ENCODE results near the gene RAD51B. TPM values are rescaled to one million over a fixed set of nuclear protein-coding genes. Genes with fewer than 3 reads are reported as not detected.

The RAD51B gene
- total and polyA plus RNA-seq, 9 of the 15 experiments (the other 6 are each of a cell fraction or from before 2014, with no cell fraction given) = 8.5 to 17.3 (median 11.3) TPM

DNA sequence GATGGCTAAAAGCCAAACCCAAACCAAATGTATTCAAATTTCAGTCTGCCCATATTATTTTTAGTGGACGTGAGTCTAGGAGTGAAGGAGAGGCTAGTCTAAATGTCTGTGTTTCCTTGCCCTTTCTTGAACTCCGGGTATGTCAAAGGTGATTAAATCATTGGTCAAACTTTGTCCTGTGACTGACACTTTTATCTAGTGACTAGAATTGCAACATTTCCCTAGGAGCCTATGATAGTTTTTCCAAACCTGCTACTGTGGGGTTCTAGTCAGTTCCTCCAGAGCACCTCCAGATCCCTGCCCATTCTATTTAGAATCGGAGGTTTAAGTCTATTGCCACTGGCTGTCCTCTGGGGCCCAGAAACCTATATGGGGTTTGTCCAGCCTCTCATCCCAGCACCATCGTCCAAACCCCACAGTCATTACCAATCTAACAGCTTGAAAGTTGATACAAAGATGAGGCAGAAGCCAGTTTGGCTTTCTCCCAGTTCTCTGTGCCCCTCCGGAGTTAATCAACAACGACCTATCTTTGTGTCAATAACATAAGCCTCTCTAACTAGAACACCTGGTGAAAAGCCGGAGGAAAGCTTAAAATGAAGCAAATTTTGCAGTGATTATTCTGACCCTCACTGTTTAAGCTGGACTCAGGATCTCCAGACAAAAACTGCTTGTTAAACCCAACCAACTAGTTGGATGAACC lies 666.6 kb downstream of the RAD51B start (continued):
- TF ChIP-seq, protein P1, sequence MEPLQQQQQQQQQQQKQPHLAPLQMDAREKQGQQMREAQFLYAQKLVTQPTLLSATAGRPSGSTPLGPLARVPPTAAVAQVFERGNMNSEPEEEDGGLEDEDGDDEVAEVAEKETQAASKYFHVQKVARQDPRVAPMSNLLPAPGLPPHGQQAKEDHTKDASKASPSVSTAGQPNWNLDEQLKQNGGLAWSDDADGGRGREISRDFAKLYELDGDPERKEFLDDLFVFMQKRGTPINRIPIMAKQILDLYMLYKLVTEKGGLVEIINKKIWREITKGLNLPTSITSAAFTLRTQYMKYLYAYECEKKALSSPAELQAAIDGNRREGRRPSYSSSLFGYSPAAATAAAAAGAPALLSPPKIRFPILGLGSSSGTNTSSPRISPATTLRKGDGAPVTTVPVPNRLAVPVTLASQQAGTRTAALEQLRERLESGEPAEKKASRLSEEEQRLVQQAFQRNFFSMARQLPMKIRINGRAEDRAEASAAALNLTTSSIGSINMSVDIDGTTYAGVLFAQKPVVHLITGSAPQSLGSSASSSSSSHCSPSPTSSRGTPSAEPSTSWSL (CRISPR knock-in tag; IDR thresholded peaks at IDR 0.05; ENCODE audit: borderline replicate concordance) = no peak
- TF ChIP-seq MTA3 (IDR thresholded peaks at IDR 0.05; ENCODE audit: borderline replicate concordance) = no peak
- no peak for TF ChIP-seq FOXJ3 (CRISPR knock-in tag; IDR thresholded peaks at IDR 0.05)
- no peak for TF ChIP-seq SIX5 (IDR thresholded peaks at IDR 0.05; ENCODE audit: borderline replicate concordance in 1 of 2, insufficient read depth in 1 of 2, low read depth in 1 of 2, low read length in 2 of 2)
- TF ChIP-seq NFRKB (IDR thresholded peaks at IDR 0.05; ENCODE audit: low read depth) = no peak
- no peak for TF ChIP-seq TSC22D4 (tag; IDR thresholded peaks at IDR 0.05)
- TF ChIP-seq, protein P2, sequence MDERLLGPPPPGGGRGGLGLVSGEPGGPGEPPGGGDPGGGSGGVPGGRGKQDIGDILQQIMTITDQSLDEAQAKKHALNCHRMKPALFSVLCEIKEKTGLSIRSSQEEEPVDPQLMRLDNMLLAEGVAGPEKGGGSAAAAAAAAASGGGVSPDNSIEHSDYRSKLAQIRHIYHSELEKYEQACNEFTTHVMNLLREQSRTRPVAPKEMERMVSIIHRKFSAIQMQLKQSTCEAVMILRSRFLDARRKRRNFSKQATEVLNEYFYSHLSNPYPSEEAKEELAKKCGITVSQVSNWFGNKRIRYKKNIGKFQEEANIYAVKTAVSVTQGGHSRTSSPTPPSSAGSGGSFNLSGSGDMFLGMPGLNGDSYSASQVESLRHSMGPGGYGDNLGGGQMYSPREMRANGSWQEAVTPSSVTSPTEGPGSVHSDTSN (CRISPR knock-in tag; IDR thresholded peaks at IDR 0.05; ENCODE audit: low read depth) = no peak
- TF ChIP-seq, protein P2 (tag; conservative IDR thresholded peaks at IDR 0.05; ENCODE audit: low read depth) = peak; percentile 74
- no peak for TF ChIP-seq U2AF2 (optimal IDR thresholded peaks at IDR 0.05; ENCODE audit: low read depth, low read length)
- no peak for TF ChIP-seq KLF10 (CRISPR knock-in tag; IDR thresholded peaks at IDR 0.05)
- TF ChIP-seq, protein P3, sequence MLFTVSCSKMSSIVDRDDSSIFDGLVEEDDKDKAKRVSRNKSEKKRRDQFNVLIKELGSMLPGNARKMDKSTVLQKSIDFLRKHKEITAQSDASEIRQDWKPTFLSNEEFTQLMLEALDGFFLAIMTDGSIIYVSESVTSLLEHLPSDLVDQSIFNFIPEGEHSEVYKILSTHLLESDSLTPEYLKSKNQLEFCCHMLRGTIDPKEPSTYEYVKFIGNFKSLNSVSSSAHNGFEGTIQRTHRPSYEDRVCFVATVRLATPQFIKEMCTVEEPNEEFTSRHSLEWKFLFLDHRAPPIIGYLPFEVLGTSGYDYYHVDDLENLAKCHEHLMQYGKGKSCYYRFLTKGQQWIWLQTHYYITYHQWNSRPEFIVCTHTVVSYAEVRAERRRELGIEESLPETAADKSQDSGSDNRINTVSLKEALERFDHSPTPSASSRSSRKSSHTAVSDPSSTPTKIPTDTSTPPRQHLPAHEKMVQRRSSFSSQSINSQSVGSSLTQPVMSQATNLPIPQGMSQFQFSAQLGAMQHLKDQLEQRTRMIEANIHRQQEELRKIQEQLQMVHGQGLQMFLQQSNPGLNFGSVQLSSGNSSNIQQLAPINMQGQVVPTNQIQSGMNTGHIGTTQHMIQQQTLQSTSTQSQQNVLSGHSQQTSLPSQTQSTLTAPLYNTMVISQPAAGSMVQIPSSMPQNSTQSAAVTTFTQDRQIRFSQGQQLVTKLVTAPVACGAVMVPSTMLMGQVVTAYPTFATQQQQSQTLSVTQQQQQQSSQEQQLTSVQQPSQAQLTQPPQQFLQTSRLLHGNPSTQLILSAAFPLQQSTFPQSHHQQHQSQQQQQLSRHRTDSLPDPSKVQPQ (CRISPR knock-in tag; IDR thresholded peaks at IDR 0.05; ENCODE audit: borderline replicate concordance) = no peak
- TF ChIP-seq, protein P4, sequence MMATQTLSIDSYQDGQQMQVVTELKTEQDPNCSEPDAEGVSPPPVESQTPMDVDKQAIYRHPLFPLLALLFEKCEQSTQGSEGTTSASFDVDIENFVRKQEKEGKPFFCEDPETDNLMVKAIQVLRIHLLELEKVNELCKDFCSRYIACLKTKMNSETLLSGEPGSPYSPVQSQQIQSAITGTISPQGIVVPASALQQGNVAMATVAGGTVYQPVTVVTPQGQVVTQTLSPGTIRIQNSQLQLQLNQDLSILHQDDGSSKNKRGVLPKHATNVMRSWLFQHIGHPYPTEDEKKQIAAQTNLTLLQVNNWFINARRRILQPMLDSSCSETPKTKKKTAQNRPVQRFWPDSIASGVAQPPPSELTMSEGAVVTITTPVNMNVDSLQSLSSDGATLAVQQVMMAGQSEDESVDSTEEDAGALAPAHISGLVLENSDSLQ (IDR thresholded peaks at IDR 0.05) = peak; percentile 89
- TF ChIP-seq, protein P5, sequence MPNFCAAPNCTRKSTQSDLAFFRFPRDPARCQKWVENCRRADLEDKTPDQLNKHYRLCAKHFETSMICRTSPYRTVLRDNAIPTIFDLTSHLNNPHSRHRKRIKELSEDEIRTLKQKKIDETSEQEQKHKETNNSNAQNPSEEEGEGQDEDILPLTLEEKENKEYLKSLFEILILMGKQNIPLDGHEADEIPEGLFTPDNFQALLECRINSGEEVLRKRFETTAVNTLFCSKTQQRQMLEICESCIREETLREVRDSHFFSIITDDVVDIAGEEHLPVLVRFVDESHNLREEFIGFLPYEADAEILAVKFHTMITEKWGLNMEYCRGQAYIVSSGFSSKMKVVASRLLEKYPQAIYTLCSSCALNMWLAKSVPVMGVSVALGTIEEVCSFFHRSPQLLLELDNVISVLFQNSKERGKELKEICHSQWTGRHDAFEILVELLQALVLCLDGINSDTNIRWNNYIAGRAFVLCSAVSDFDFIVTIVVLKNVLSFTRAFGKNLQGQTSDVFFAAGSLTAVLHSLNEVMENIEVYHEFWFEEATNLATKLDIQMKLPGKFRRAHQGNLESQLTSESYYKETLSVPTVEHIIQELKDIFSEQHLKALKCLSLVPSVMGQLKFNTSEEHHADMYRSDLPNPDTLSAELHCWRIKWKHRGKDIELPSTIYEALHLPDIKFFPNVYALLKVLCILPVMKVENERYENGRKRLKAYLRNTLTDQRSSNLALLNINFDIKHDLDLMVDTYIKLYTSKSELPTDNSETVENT (CRISPR knock-in tag; IDR thresholded peaks at IDR 0.05) = no peak

Data from K562 (cell line).